Transverse colon (tissue), 4 donors: ENCODE data around the gene HDHD5.

Source experiments
- POLR2A ChIP-seq: fragments of 450-650 bp; IDR thresholded peaks from one replicate; pipeline ENCODE4 v1.6.1; 2016; ENCODE audit warnings: antibody characterized with exemption, mild to moderate bottlenecking, moderate library complexity
- POLR2AphosphoS5 ChIP-seq, 3 donors: sonication (generic); formaldehyde crosslinking; IDR thresholded peaks; one replicate each; pipeline ENCODE4 v1.6.1; 2016; ENCODE audit warnings: antibody characterized with exemption in 3 of 3
- TF ChIP-seq, protein P1 (sequence below), 5 experiments: fragments of 200-600 bp in 3 of 5; fragments of 450-650 bp in 2 of 5; sonication (generic) in 3 of 5; IDR thresholded peaks; 1 replicate in 2 of 5; 2 replicates in 3 of 5; pipeline ENCODE4 v1.5.1; 2016 to 2017; ENCODE audit warnings: antibody characterized with exemption in 5 of 5, inconsistent platforms in 3 of 5, mild to moderate bottlenecking in 2 of 5, moderate library complexity in 1 of 5

DNA sequence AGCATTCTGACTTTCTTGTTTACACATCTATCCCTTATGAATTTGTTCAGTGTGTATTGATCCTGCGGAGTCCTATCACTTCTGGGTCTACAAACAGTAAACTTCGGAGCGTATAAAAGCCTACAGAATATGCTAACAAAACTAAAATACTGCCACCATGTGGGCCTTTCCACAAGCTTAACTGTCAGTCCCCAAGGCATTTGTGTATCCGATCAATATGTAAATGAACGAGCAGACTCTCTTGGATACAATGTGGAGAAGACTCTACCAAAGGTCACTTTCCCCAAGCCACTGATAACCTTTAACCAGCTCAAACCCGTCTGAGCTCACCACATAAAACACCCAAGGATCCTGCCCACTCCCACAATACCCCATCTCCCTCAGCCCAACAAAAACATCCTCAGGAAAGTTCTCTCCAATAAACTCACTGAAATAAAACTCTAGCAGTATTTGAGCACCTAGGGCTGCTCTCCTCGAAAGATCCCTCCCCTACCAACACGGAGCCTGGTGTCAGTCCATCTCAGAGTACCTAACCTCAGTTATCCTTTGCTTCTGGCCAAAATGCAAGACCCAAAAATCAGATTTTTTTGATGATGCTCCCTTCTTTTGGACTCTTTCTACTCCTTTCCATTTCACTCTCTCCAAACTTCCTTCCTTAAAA is 42.3 kb upstream of the HDHD5 start:
- no peak for TF ChIP-seq POLR2AphosphoS5 (IDR thresholded peaks at IDR 0.05)
- TF ChIP-seq POLR2A = no peak
- TF ChIP-seq, protein P1, sequence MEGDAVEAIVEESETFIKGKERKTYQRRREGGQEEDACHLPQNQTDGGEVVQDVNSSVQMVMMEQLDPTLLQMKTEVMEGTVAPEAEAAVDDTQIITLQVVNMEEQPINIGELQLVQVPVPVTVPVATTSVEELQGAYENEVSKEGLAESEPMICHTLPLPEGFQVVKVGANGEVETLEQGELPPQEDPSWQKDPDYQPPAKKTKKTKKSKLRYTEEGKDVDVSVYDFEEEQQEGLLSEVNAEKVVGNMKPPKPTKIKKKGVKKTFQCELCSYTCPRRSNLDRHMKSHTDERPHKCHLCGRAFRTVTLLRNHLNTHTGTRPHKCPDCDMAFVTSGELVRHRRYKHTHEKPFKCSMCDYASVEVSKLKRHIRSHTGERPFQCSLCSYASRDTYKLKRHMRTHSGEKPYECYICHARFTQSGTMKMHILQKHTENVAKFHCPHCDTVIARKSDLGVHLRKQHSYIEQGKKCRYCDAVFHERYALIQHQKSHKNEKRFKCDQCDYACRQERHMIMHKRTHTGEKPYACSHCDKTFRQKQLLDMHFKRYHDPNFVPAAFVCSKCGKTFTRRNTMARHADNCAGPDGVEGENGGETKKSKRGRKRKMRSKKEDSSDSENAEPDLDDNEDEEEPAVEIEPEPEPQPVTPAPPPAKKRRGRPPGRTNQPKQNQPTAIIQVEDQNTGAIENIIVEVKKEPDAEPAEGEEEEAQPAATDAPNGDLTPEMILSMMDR (IDR thresholded peaks at IDR 0.05) = peak in 1 of 5 experiments; percentile 8
